IPS-20b (cell line): ENCODE data around the gene LARP7.
"Not testable (repeated sequence)": the region's sequence is repeated elsewhere in the genome, so short reads cannot be mapped to it uniquely, and the experiment has no call there.

Experiments
- H3K27ac ChIP-seq: one replicate; pipeline ENCODE4 v1.5.1; 2013; ENCODE audit warnings: low read length
- H3K27me3 ChIP-seq: 2 replicates; pipeline ENCODE4 v1.6.1; 2013; ENCODE audit warnings: mild to moderate bottlenecking, low read length, inconsistent platforms; ENCODE audit not compliant: insufficient read depth
- H3K36me3 ChIP-seq: 2 replicates; pipeline ENCODE4 v1.6.1; 2013; ENCODE audit warnings: low read depth, mild to moderate bottlenecking, inconsistent platforms, low read length, moderate library complexity; ENCODE audit not compliant: insufficient read depth
- H3K4me1 ChIP-seq: 2 replicates; pipeline ENCODE4 v1.6.1; 2013; ENCODE audit warnings: mild to moderate bottlenecking, control low read depth, inconsistent platforms, low read length, moderate library complexity; ENCODE audit not compliant: insufficient read depth
- H3K4me3 ChIP-seq: 2 replicates; pipeline ENCODE4 v1.5.1; 2013; ENCODE audit warnings: mild to moderate bottlenecking, low read length, inconsistent platforms
- H3K9ac ChIP-seq: 2 replicates; pipeline ENCODE4 v1.6.1; 2013; ENCODE audit warnings: low read depth, mild to moderate bottlenecking, inconsistent platforms, low read length, moderate library complexity
- H3K9me3 ChIP-seq: 2 replicates; pipeline ENCODE4 v1.6.1; 2013; ENCODE audit warnings: mild to moderate bottlenecking, low read depth, low read length, inconsistent platforms; ENCODE audit not compliant: insufficient read depth

LARP7 gene

GRCh38 chr4:112652216-112652615, 15.3 kb downstream of the LARP7 start:
- Histone ChIP-seq H3K4me3 (peak overlapping the region; percentile 93), H3K9me3 (no peaks in the 10 kb centered on the region), H3K36me3 (peaks cover 31% of the 10 kb centered on the region), H3K9ac (peak overlapping the region; percentile 81), H3K4me1 (peaks cover 40% of the 10 kb centered on the region), H3K27ac (peak overlapping the region; percentile 11), H3K27me3 (no peaks in the 10 kb centered on the region)

- H3K9me3 ChIP-seq: no peaks in the 10 kb centered on the region
- peak overlapping the region; percentile 89 for H3K27ac ChIP-seq
- H3K4me3 ChIP-seq: 0 out of 2 replicates have a peak overlapping the region, but pooled peaks have one; percentile 8
- peaks cover 37% of the 10 kb centered on the region for H3K4me1 ChIP-seq
- peaks cover 31% of the 10 kb centered on the region; the same call in 1 of the 2 replicates for H3K36me3 ChIP-seq
- no peaks in the 10 kb centered on the region for H3K27me3 ChIP-seq
- H3K9ac ChIP-seq: peak overlapping the region; percentile 11; the same call in 1 of the 2 replicates
Measured at GRCh38 chr4:112655270-112655669, 18.3 kb downstream of the LARP7 start.

GRCh38 chr4:112656115-112656514, 19.2 kb downstream of the LARP7 start:
- Histone ChIP-seq H3K4me1 (peaks cover 30% of the 10 kb centered on the region), H3K36me3 (peaks cover 31% of the 10 kb centered on the region; the same call in 1 of the 2 replicates)
- H3K27me3 ChIP-seq, H3K27ac ChIP-seq, H3K9me3 ChIP-seq, H3K4me3 ChIP-seq, H3K9ac ChIP-seq: not testable (repeated sequence)

- no peak overlapping the region for H3K4me3 ChIP-seq
- no peaks in the 10 kb centered on the region for H3K9me3 ChIP-seq
- H3K9ac ChIP-seq: no peak overlapping the region
- H3K4me1 ChIP-seq: no peaks in the 10 kb centered on the region
- no peak overlapping the region for H3K27ac ChIP-seq
- no peaks in the 10 kb centered on the region for H3K36me3 ChIP-seq
- no peaks in the 10 kb centered on the region for H3K27me3 ChIP-seq
Measured at GRCh38 chr4:112664611-112665010, 27.7 kb downstream of the LARP7 start.

GRCh38 chr4:112668131-112668530, 31.2 kb downstream of the LARP7 start:
- H3K27me3 ChIP-seq: no peaks in the 10 kb centered on the region

GRCh38 chr4:112673076-112673475, 36.1 kb downstream of the LARP7 start:
- Histone ChIP-seq H3K36me3 (no peaks in the 10 kb centered on the region), H3K4me3 (no peak overlapping the region), H3K27me3 (no peaks in the 10 kb centered on the region), H3K4me1 (no peaks in the 10 kb centered on the region), H3K9ac (no peak overlapping the region), H3K27ac (no peak overlapping the region), H3K9me3 (no peaks in the 10 kb centered on the region)

More at GRCh38 chr4:112668131-112668530, 31.2 kb downstream of the LARP7 start:
- no peaks in the 10 kb centered on the region for H3K9me3 ChIP-seq
- no peaks in the 10 kb centered on the region for H3K36me3 ChIP-seq
- no peak overlapping the region for H3K4me3 ChIP-seq
- no peaks in the 10 kb centered on the region for H3K4me1 ChIP-seq
- H3K9ac ChIP-seq: no peak overlapping the region
- H3K27ac ChIP-seq: no peak overlapping the region

GRCh38 chr4:112673686-112674085, 36.7 kb downstream of the LARP7 start:
- Histone ChIP-seq H3K36me3 (no peaks in the 10 kb centered on the region), H3K9ac (no peak overlapping the region), H3K27ac (no peak overlapping the region), H3K9me3 (no peaks in the 10 kb centered on the region), H3K27me3 (no peaks in the 10 kb centered on the region), H3K4me1 (no peaks in the 10 kb centered on the region), H3K4me3 (no peak overlapping the region)

- Histone ChIP-seq H3K27ac (no peak overlapping the region), H3K27me3 (no peaks in the 10 kb centered on the region)
Measured at GRCh38 chr4:112674376-112674775, 37.4 kb downstream of the LARP7 start.

GRCh38 chr4:112677519-112678091, 40.7 kb downstream of the LARP7 start:
- Histone ChIP-seq H3K4me1 (no peaks in the 10 kb centered on the region), H3K4me3 (no peak overlapping the region), H3K9ac (no peak overlapping the region), H3K27ac (no peak overlapping the region), H3K27me3 (no peaks in the 10 kb centered on the region), H3K9me3 (no peaks in the 10 kb centered on the region), H3K36me3 (no peaks in the 10 kb centered on the region)

More at GRCh38 chr4:112674376-112674775, 37.4 kb downstream of the LARP7 start:
- no peaks in the 10 kb centered on the region for H3K36me3 ChIP-seq
- no peak overlapping the region for H3K9ac ChIP-seq
- no peak overlapping the region for H3K4me3 ChIP-seq
- H3K9me3 ChIP-seq: no peaks in the 10 kb centered on the region
- H3K4me1 ChIP-seq: no peaks in the 10 kb centered on the region

- Histone ChIP-seq H3K4me3 (no peak overlapping the region), H3K27me3 (no peaks in the 10 kb centered on the region), H3K4me1 (no peaks in the 10 kb centered on the region), H3K9ac (no peak overlapping the region), H3K27ac (no peak overlapping the region), H3K9me3 (no peaks in the 10 kb centered on the region), H3K36me3 (no peaks in the 10 kb centered on the region)
Measured at GRCh38 chr4:112680996-112681395, 44.1 kb downstream of the LARP7 start.

GRCh38 chr4:112693507-112693906, 56.6 kb downstream of the LARP7 start:
- no peaks in the 10 kb centered on the region for H3K27me3 ChIP-seq
- H3K27ac ChIP-seq: no peak overlapping the region

GRCh38 chr4:112700679-112701078, 63.7 kb downstream of the LARP7 start:
- Histone ChIP-seq H3K9me3 (no peaks in the 10 kb centered on the region), H3K27ac (no peak overlapping the region), H3K4me1 (peaks cover 9% of the 10 kb centered on the region; the same call in 1 of the 2 replicates), H3K9ac (no peak overlapping the region), H3K4me3 (no peak overlapping the region), H3K36me3 (no peaks in the 10 kb centered on the region), H3K27me3 (peaks cover 7% of the 10 kb centered on the region)

More at GRCh38 chr4:112693507-112693906, 56.6 kb downstream of the LARP7 start:
- no peak overlapping the region for H3K9ac ChIP-seq
- no peaks in the 10 kb centered on the region for H3K9me3 ChIP-seq
- H3K36me3 ChIP-seq: peaks cover 13% of the 10 kb centered on the region; the same call in 1 of the 2 replicates
- no peak overlapping the region for H3K4me3 ChIP-seq
- H3K4me1 ChIP-seq: no peaks in the 10 kb centered on the region
